Suppressor macrophage (primary cell): Measurements from ENCODE around the gene TSPOAP1.

Experiments used
- DNase-seq, 4 experiments: peaks; one replicate each; pipeline ENCODE4 v3.0.0-alpha.2; 2020 to 2022

Gene TSPOAP1

GRCh38 chr17:58339755-58340404 lies 11.3 kb upstream of the TSPOAP1 start:
- peak in 1 of 4 experiments; percentile 50 for DNase-seq

GRCh38 chr17:58338841-58339754 lies 10.5 kb upstream of the TSPOAP1 start:
- DNase-seq, result peak; percentile 90 to 94 (median 93)

DNA sequence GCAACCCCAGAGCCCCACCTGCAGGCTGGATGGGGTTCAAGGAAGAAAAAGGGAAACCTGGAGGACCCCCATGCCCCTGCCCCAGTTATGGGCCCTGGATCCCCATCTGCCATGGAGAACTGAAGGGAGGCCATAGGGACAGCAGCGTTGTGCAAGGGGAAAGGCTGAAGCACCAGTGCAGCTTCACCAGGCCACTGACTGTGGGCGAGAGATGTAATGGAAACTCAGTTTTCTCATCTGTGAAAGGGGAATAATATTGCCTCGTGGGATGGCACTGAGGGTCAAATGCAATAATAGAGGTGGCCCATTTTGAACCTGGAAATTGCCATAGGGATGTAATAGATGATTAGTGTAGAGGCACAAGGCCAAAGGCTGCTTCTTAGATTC lies 9.9 kb upstream of the TSPOAP1 start:
- peak; percentile 67 to 81 (median 76) for DNase-seq

DNA sequence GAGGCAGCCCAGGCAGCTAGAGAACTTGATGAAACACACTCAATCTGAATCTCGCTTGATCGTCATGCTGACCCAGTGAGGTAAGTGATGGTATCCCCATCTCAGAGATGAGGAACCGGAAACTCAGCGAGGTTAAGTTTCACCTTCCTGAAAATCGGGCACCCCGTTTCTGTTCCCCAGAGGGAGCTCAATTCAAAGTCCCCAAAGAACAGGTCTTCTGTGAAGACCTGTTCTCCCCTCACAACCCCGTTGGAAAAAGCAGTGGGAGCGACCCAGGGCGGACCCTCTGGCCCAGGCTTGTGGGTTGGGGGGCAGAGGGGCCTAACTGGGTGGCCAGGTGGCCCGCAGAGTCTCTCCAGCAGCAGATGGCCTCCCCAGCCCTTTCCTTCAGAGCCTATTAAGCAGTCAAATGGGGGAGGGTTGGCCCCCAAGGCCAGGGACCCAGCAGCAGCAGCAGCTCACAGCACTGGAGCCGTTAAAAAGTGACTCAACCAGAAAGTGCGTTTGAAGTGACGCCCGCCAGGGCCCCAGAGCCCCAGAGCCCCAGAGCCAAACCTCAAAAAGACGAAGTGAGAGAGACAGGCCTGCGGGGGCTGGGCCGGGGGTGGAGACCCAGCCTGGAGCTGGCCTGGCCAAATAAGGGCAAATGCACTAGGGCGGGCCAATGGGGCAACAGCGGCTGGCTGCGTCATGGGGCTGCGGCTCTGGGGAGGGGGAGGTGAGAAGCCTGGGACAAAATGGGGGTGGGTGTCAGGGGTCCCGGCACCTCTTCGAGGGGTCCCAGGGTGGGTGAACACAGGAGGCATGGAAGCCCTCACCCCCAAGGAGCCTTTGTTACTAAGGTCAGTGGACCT lies 9.2 kb upstream of the TSPOAP1 start:
- peak; percentile 98 for DNase-seq

DNA sequence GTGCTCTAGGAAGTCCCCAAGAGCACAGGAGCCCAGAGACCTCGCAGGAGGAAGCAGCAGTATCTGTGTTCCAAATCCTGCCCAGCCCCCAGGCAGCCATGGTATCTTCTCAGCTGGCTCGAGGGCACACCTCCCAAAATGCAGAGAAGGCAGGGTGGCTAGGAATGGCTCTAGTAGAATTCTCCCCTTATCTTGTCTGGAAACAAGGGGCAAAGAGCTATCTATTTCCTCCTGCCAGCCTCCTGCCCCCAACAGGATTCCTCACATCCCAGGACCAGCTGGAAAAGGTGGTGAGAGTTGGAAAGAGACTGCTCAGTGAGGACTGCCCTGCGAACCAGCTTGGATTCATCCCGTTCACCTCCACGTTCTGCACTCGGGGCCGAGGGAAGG lies 8.6 kb upstream of the TSPOAP1 start:
- peak in 3 of 4 experiments; percentile 51 to 70 (median 59) for DNase-seq

GRCh38 chr17:58336456-58337209 lies 8.0 kb upstream of the TSPOAP1 start:
- DNase-seq, result peak; percentile 66 to 83 (median 74)

- peak; percentile 46 to 75 (median 71) for DNase-seq
These were observed 7.3 kb upstream of the TSPOAP1 start for GRCh38 chr17:58335779-58336455.

DNA sequence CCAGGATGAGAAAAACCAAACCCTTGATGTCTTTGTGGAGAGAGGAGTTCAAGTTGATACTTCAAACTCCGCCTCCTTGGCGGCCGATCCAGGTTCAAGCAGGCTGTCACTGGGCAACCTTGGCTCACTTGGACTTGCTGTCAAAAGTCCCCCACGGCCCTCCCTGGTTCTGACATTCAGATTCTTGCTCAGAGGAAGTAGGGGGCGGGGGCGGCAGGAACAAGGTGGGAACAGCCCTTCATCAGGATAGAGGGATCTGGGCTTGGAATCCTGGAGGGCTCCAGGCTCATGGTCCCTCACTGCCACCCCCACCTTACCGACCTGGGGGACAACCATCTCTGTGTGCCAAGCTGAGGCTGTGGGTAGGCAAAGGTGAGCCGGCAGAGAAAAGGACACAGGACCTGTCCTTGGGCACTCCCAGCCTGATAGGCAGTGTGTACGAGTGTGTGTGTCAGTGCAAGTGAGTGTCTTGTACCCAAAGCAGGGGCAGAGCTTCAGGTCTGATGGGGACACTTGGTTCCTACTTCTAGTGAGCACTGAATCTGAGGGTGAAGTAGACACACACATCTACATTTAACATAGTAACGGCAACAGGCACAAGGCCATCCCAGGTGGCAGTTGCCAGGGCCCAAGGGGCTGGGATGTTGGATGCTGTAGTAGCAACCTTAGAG lies 6.6 kb upstream of the TSPOAP1 start:
- DNase-seq, result peak in 2 of 4 experiments; percentile 39 to 52

DNA sequence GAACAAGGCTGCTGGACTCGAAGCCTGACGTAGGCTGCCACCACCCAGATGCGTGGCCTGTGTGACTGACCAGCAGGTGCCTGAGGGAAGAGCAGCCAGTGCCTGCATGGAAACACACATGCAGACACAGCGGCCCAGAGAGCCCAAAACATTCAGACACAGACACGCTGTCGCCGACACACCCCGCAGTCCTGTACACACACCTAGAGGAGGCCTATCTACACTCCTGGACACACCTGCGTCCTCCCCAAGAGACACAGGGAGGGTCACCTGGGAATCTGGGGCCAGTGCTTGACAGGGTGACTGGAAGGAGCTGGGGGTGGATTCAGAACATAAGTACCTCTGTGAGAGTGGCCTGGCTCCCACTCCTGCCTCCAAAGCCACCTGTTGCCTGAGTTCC lies 6.1 kb upstream of the TSPOAP1 start:
- DNase-seq, result no peak

- no peak for DNase-seq
These were observed 5.7 kb upstream of the TSPOAP1 start for GRCh38 chr17:58334256-58334655.

DNA sequence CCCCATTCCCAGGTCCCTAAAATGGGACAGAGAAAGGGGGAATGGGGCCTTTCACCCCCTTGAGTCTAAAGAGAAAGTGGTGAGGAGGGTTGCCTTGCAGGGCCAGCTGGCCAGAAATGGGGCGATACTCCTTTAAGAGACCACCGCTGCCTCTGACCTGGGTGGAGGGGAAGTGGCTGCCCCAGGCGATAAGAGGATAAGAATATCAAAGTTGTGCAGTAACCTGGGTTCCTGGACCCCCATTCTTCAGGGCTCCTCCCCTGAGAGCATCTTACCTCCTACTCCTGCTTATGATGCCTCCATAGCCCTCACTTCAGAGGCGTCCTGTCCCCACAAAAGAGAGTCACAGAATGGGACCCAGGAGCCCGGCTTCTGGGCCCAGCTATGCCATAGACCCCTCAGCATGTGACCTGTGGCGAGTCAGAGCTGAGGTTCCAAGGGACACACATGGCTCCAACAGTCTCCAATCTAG lies 5.2 kb upstream of the TSPOAP1 start:
- DNase-seq, result no peak

GRCh38 chr17:58332778-58333735 lies 4.5 kb upstream of the TSPOAP1 start:
- peak in 2 of 4 experiments; percentile 50 to 51 for DNase-seq

- DNase-seq, result peak; percentile 95 to 97 (median 96)
These were observed 3.5 kb upstream of the TSPOAP1 start for GRCh38 chr17:58331815-58332777.

- peak; percentile 73 to 89 (median 83) for DNase-seq
These were observed 2.6 kb upstream of the TSPOAP1 start for GRCh38 chr17:58330997-58331814.

- peak in 2 of 4 experiments; percentile 40 to 46 for DNase-seq
These were observed 2.0 kb upstream of the TSPOAP1 start for GRCh38 chr17:58330538-58330996.

DNA sequence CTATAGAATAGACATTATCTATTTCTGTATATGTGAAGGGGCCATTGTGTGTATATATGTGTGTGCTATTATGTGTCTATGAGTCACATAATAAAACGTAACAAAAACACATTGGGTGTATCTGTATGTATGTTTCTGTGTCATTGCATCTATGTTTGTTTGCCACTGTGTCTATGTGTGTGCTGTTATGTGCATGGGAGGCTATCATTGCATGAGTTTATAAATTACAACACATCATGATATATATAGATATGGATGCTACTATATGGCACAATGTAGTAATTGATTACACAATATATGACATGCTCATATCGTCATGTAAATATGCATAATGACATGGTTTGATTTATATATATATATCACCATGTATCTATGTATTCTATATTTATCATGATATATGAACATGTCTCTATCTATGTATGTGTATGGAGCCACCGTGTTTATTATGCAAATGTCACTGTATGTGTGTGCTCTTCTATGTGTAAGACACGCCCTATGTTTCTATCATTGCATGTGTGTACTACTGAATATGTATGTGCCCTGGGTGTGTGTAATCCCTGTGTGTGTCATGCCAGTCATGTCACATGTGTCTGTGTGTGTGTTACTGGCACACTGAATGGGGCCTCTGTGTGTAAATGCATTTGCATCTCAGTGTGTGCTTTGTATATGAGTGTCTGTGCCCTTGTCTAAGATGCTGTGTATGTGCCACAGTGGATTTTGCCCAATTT lies 1.4 kb upstream of the TSPOAP1 start:
- DNase-seq, result peak; percentile 44 to 74 (median 62)
